GM23338 (cell line): ENCODE results near the gene AP2B1. TPM values are rescaled to one million over a fixed set of nuclear protein-coding genes. Genes with fewer than 3 reads are reported as not detected.

Source experiments
- ATAC-seq: fragments of 200-7000 bp; cut with Tn5 transposase; 3 replicates; pipeline ENCODE4 v1.9.1; 2020
- DNase-seq: peaks from one replicate; pipeline ENCODE4 v3.0.0-alpha.2; 2015; ENCODE audit warnings: low spot score
- H2AFZ ChIP-seq: fragments of 200-600 bp; sonication (generic); 2 replicates; pipeline ENCODE4 v1.8.0; 2016; ENCODE audit warnings: antibody characterized with exemption, mild to moderate bottlenecking, moderate library complexity
- H3F3A ChIP-seq: fragments of 200-600 bp; sonication (generic); replicated peaks from 2 replicates; pipeline ENCODE4 v1.8.0; 2017; ENCODE audit warnings: antibody characterized with exemption, mixed run types, low read depth
- H3K27ac ChIP-seq: fragments of 200-600 bp; sonication (generic); 2 replicates; pipeline ENCODE4 v1.6.1; 2016; ENCODE audit warnings: low read depth
- H3K27me3 ChIP-seq: fragments of 200-600 bp; sonication (generic); 2 replicates; pipeline ENCODE4 v1.8.0; 2016; ENCODE audit warnings: mild to moderate bottlenecking, mixed run types, moderate library complexity; ENCODE audit not compliant: insufficient read depth
- H3K36me3 ChIP-seq: fragments of 200-600 bp; sonication (generic); 2 replicates; pipeline ENCODE4 v1.8.0; 2016; ENCODE audit warnings: mild to moderate bottlenecking; ENCODE audit not compliant: insufficient read depth
- H3K4me1 ChIP-seq: fragments of 200-600 bp; sonication (generic); 2 replicates; pipeline ENCODE4 v1.8.0; 2016; ENCODE audit warnings: mild to moderate bottlenecking, moderate library complexity; ENCODE audit not compliant: insufficient read depth
- H3K4me2 ChIP-seq: fragments of 200-600 bp; sonication (generic); 2 replicates; pipeline ENCODE4 v1.7.1; 2017; ENCODE audit warnings: mixed run types
- H3K4me3 ChIP-seq: fragments of 200-600 bp; sonication (generic); 2 replicates; pipeline ENCODE4 v1.6.1; 2016; ENCODE audit warnings: mixed run types
- H3K79me2 ChIP-seq: fragments of 200-600 bp; sonication (generic); replicated peaks from 2 replicates; pipeline ENCODE4 v1.8.0; 2017; ENCODE audit warnings: mild to moderate bottlenecking; ENCODE audit not compliant: insufficient read depth
- H3K9me2 ChIP-seq: fragments of 200-600 bp; sonication (generic); 2 replicates; pipeline ENCODE4 v1.8.0; 2017; ENCODE audit not compliant: insufficient read depth
- H4K20me1 ChIP-seq: fragments of 200-600 bp; sonication (generic); replicated peaks from 2 replicates; pipeline ENCODE4 v1.8.0; 2017; ENCODE audit warnings: mild to moderate bottlenecking; ENCODE audit not compliant: insufficient read depth
- H3K27ac Mint-ChIP-seq: 2 replicates; pipeline ENCODE4 v1.8.0; 2020; ENCODE audit warnings: inconsistent platforms, mild to moderate bottlenecking, moderate library complexity, mixed read lengths
- H3K27me3 Mint-ChIP-seq: 3 replicates; pipeline ENCODE4 v1.8.0; 2022; ENCODE audit warnings: low read depth, mild to moderate bottlenecking, moderate library complexity, mixed read lengths, inconsistent platforms; ENCODE audit not compliant: insufficient read depth, poor library complexity
- H3K36me3 Mint-ChIP-seq: 3 replicates; pipeline ENCODE4 v1.8.0; 2021; ENCODE audit warnings: low read depth, mild to moderate bottlenecking, inconsistent platforms, moderate library complexity, mixed read lengths
- H3K4me1 Mint-ChIP-seq: 3 replicates; pipeline ENCODE4 v1.8.0; 2020; ENCODE audit warnings: mild to moderate bottlenecking, inconsistent platforms, mixed read lengths
- H3K4me3 Mint-ChIP-seq: 3 replicates; pipeline ENCODE4 v1.8.0; 2021; ENCODE audit warnings: moderate library complexity, mild to moderate bottlenecking, inconsistent platforms, mixed read lengths
- H3K9me3 Mint-ChIP-seq: 3 replicates; pipeline ENCODE4 v1.8.0; 2020; ENCODE audit warnings: moderate library complexity, mild to moderate bottlenecking, inconsistent platforms, mixed read lengths
- CREB1 ChIP-seq: fragments of 250-450 bp; sonication (Bioruptor Pico); IDR thresholded peaks from 2 replicates; pipeline ENCODE4 v1.5.0; 2020; ENCODE audit warnings: low read depth, mild to moderate bottlenecking, moderate library complexity
- EZH2 ChIP-seq: fragments of 200-600 bp; sonication (generic); IDR thresholded peaks from one replicate; pipeline ENCODE4 v1.8.0; 2017; ENCODE audit warnings: antibody characterized with exemption, mild to moderate bottlenecking, low read depth; ENCODE audit not compliant: unreplicated experiment
- EZH2phosphoT487 ChIP-seq: fragments of 200-600 bp; sonication (generic); IDR thresholded peaks from one replicate; pipeline ENCODE4 v1.8.1; 2018; ENCODE audit warnings: antibody characterized with exemption; ENCODE audit not compliant: unreplicated experiment
- JUNB ChIP-seq: IDR thresholded peaks from one replicate; pipeline ENCODE4 v1.6.1; 2016; ENCODE audit warnings: antibody characterized with exemption; ENCODE audit not compliant: unreplicated experiment
- NANOG ChIP-seq: IDR thresholded peaks from 2 replicates; pipeline ENCODE4 v1.6.1; 2016; ENCODE audit warnings: antibody characterized with exemption, borderline replicate concordance
- POLR2AphosphoS5 ChIP-seq: IDR thresholded peaks from 2 replicates; pipeline ENCODE4 v1.6.1; 2016; ENCODE audit warnings: antibody characterized with exemption, low read depth
- STAT1 ChIP-seq: IDR thresholded peaks from one replicate; pipeline ENCODE4 v1.6.1; 2016; ENCODE audit warnings: antibody characterized with exemption; ENCODE audit not compliant: unreplicated experiment
- ZNF114 ChIP-seq: fragments of 250-450 bp; sonication (Bioruptor Pico); IDR thresholded peaks from 2 replicates; pipeline ENCODE4 v1.5.0; 2020; ENCODE audit warnings: mild to moderate bottlenecking, moderate library complexity
- ZNF331 ChIP-seq: fragments of 250-450 bp; sonication (Bioruptor Pico); IDR thresholded peaks from 2 replicates; pipeline ENCODE4 v1.5.0; 2020; ENCODE audit warnings: low read depth, mild to moderate bottlenecking, moderate library complexity
- polyA plus RNA-seq: library from polyadenylated mRNA; unstranded; fragments of >200 nt; fragmentation: Nextera tagmentation; extraction: Ambion mirVana; gene quantifications from 2 replicates; pipeline ENCODE4 v1.2.1, GENCODE V29; 2016
- total RNA-seq: library from RNA; depleted of rRNA; stranded (reverse); fragments of >200 nt; shearing (Covaris generic); gene quantifications from 2 replicates; pipeline ENCODE4 v1.2.3, GENCODE V29; 2014
- TF ChIP-seq, protein P1 (sequence below), 2 experiments: fragments of 200-600 bp in 1 of 2; sonication (generic) in 1 of 2; conservative IDR thresholded peaks; 2 replicates each; pipeline versions ENCODE4 v1.5.1 to v1.6.1; 2016 to 2017; ENCODE audit warnings: antibody characterized with exemption in 2 of 2, low read depth in 2 of 2, mild to moderate bottlenecking in 2 of 2, moderate library complexity in 1 of 2
- TF ChIP-seq, protein P2 (sequence below): fragments of 250-450 bp; sonication (Bioruptor Pico); IDR thresholded peaks from 2 replicates; pipeline ENCODE4 v1.5.0; 2020; ENCODE audit warnings: mild to moderate bottlenecking, moderate library complexity
- TF ChIP-seq, protein P3 (sequence below): IDR thresholded peaks from 2 replicates; pipeline ENCODE4 v1.6.1; 2016; ENCODE audit warnings: antibody characterized with exemption

AP2B1 gene
- total and polyA plus RNA-seq, 2 experiments from 2014 or later: 89.7 to 144 TPM

DNA sequence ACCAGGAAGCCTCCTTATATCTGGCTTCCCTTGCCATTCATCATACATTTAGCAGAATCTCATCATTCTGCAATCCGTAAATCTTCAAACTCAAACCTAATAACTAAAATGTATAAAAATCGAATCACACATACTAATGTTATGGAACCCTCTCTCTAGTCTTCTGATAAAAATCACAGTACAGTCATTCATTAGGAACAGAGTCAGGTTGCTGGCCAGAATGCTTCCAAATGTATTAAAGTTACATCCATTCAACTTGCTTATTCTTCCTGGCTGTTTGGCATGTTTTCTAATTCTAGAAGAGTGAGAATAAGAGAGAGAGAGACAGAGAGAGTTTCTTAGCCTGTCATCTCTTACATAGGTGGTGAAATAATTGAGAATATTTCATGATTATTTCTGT lies 127.9 kb downstream of the AP2B1 start:
- no peaks in the 10 kb centered on the region for H3K4me1 ChIP-seq
- no peak for ATAC-seq
- no peak for DNase-seq
- no peaks in the 10 kb centered on the region for H3K27me3 ChIP-seq
- H3K4me1 Mint-ChIP-seq: no peaks in the 10 kb centered on the region
- TF ChIP-seq ZNF114 (CRISPR knock-in tag) (no peak), ZNF331 (no peak), POLR2AphosphoS5 (no peak), EZH2phosphoT487 (no peak), JUNB (no peak), EZH2 (no peak), STAT1 (no peak), NANOG (no peak), CREB1 (CRISPR knock-in tag) (no peak)
- TF ChIP-seq, protein P1, sequence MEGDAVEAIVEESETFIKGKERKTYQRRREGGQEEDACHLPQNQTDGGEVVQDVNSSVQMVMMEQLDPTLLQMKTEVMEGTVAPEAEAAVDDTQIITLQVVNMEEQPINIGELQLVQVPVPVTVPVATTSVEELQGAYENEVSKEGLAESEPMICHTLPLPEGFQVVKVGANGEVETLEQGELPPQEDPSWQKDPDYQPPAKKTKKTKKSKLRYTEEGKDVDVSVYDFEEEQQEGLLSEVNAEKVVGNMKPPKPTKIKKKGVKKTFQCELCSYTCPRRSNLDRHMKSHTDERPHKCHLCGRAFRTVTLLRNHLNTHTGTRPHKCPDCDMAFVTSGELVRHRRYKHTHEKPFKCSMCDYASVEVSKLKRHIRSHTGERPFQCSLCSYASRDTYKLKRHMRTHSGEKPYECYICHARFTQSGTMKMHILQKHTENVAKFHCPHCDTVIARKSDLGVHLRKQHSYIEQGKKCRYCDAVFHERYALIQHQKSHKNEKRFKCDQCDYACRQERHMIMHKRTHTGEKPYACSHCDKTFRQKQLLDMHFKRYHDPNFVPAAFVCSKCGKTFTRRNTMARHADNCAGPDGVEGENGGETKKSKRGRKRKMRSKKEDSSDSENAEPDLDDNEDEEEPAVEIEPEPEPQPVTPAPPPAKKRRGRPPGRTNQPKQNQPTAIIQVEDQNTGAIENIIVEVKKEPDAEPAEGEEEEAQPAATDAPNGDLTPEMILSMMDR (conservative IDR thresholded peaks at IDR 0.05; ENCODE audit: low read depth in 2 of 2): no peak
- TF ChIP-seq, protein P2, sequence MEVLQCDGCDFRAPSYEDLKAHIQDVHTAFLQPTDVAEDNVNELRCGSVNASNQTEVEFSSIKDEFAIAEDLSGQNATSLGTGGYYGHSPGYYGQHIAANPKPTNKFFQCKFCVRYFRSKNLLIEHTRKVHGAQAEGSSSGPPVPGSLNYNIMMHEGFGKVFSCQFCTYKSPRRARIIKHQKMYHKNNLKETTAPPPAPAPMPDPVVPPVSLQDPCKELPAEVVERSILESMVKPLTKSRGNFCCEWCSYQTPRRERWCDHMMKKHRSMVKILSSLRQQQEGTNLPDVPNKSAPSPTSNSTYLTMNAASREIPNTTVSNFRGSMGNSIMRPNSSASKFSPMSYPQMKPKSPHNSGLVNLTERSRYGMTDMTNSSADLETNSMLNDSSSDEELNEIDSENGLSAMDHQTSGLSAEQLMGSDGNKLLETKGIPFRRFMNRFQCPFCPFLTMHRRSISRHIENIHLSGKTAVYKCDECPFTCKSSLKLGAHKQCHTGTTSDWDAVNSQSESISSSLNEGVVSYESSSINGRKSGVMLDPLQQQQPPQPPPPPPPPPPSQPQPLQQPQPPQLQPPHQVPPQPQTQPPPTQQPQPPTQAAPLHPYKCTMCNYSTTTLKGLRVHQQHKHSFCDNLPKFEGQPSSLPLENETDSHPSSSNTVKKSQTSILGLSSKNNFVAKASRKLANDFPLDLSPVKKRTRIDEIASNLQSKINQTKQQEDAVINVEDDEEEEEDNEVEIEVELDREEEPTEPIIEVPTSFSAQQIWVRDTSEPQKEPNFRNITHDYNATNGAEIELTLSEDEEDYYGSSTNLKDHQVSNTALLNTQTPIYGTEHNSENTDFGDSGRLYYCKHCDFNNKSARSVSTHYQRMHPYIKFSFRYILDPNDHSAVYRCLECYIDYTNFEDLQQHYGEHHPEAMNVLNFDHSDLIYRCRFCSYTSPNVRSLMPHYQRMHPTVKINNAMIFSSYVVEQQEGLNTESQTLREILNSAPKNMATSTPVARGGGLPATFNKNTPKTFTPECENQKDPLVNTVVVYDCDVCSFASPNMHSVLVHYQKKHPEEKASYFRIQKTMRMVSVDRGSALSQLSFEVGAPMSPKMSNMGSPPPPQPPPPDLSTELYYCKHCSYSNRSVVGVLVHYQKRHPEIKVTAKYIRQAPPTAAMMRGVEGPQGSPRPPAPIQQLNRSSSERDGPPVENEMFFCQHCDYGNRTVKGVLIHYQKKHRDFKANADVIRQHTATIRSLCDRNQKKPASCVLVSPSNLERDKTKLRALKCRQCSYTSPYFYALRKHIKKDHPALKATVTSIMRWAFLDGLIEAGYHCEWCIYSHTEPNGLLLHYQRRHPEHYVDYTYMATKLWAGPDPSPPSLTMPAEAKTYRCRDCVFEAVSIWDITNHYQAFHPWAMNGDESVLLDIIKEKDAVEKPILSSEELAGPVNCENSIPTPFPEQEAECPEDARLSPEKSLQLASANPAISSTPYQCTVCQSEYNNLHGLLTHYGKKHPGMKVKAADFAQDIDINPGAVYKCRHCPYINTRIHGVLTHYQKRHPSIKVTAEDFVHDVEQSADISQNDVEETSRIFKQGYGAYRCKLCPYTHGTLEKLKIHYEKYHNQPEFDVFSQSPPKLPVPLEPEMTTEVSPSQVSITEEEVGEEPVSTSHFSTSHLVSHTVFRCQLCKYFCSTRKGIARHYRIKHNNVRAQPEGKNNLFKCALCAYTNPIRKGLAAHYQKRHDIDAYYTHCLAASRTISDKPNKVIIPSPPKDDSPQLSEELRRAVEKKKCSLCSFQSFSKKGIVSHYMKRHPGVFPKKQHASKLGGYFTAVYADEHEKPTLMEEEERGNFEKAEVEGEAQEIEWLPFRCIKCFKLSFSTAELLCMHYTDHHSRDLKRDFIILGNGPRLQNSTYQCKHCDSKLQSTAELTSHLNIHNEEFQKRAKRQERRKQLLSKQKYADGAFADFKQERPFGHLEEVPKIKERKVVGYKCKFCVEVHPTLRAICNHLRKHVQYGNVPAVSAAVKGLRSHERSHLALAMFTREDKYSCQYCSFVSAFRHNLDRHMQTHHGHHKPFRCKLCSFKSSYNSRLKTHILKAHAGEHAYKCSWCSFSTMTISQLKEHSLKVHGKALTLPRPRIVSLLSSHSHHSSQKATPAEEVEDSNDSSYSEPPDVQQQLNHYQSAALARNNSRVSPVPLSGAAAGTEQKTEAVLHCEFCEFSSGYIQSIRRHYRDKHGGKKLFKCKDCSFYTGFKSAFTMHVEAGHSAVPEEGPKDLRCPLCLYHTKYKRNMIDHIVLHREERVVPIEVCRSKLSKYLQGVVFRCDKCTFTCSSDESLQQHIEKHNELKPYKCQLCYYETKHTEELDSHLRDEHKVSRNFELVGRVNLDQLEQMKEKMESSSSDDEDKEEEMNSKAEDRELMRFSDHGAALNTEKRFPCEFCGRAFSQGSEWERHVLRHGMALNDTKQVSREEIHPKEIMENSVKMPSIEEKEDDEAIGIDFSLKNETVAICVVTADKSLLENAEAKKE (CRISPR knock-in tag): no peak
- TF ChIP-seq, protein P3, sequence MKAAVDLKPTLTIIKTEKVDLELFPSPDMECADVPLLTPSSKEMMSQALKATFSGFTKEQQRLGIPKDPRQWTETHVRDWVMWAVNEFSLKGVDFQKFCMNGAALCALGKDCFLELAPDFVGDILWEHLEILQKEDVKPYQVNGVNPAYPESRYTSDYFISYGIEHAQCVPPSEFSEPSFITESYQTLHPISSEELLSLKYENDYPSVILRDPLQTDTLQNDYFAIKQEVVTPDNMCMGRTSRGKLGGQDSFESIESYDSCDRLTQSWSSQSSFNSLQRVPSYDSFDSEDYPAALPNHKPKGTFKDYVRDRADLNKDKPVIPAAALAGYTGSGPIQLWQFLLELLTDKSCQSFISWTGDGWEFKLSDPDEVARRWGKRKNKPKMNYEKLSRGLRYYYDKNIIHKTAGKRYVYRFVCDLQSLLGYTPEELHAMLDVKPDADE: no peak
- no peaks in the 10 kb centered on the region; the same call in 1 of the 2 replicates for H4K20me1 ChIP-seq
- peaks cover 25% of the 10 kb centered on the region for H3K36me3 Mint-ChIP-seq
- no peak overlapping the region for H3K27ac Mint-ChIP-seq
- H3F3A ChIP-seq: no peaks in the 10 kb centered on the region
- peaks cover 15% of the 10 kb centered on the region for H3K36me3 ChIP-seq
- no peak overlapping the region for H3K27ac ChIP-seq
- no peaks in the 10 kb centered on the region for H3K79me2 ChIP-seq
- H3K27me3 Mint-ChIP-seq: peaks cover 3% of the 10 kb centered on the region
- H3K9me2 ChIP-seq: no peaks in the 10 kb centered on the region
- H3K9me3 Mint-ChIP-seq: no peaks in the 10 kb centered on the region
- H3K4me3 ChIP-seq: no peak overlapping the region
- H3K4me2 ChIP-seq: no peak overlapping the region
- H2AFZ ChIP-seq: no peak overlapping the region
- no peak overlapping the region for H3K4me3 Mint-ChIP-seq
